ENCODE data around the gene PLCL2. TPM values are rescaled to one million over a fixed set of nuclear protein-coding genes. Genes with fewer than 3 reads are reported as not detected.

Gene PLCL2
- total and polyA plus RNA-seq, 7 donors, result 4.2 to 32.7 (median 21.9) TPM

GRCh38 chr3:16982460-16982859, 97.7 kb downstream of the PLCL2 start:
- Histone ChIP-seq H3K27ac (peak overlapping the region; percentile 10), H3K27me3 (ENCODE audit: insufficient read depth in 3 of 3, low read length in 2 of 3) (no peaks in the 10 kb centered on the region), H3K9me3 (no peaks in the 10 kb centered on the region), H3K36me3 (ENCODE audit: insufficient read depth in 1 of 2, low read depth in 1 of 2) (no peaks in the 10 kb centered on the region), H3K4me3 (no peak overlapping the region), H3K4me1 (peaks cover 18% of the 10 kb centered on the region)
- ATAC-seq (no peak), DNase-seq (no peak)
- intact Hi-C loops (cut with DNase I), result no loop called here
- TF ChIP-seq, protein P1, sequence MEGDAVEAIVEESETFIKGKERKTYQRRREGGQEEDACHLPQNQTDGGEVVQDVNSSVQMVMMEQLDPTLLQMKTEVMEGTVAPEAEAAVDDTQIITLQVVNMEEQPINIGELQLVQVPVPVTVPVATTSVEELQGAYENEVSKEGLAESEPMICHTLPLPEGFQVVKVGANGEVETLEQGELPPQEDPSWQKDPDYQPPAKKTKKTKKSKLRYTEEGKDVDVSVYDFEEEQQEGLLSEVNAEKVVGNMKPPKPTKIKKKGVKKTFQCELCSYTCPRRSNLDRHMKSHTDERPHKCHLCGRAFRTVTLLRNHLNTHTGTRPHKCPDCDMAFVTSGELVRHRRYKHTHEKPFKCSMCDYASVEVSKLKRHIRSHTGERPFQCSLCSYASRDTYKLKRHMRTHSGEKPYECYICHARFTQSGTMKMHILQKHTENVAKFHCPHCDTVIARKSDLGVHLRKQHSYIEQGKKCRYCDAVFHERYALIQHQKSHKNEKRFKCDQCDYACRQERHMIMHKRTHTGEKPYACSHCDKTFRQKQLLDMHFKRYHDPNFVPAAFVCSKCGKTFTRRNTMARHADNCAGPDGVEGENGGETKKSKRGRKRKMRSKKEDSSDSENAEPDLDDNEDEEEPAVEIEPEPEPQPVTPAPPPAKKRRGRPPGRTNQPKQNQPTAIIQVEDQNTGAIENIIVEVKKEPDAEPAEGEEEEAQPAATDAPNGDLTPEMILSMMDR (IDR thresholded peaks at IDR 0.05), result no peak
- 71 to 76% (median 73%) methylated on average over 6 of the region's 6 CpGs for WGBS, 3 donors

DNA sequence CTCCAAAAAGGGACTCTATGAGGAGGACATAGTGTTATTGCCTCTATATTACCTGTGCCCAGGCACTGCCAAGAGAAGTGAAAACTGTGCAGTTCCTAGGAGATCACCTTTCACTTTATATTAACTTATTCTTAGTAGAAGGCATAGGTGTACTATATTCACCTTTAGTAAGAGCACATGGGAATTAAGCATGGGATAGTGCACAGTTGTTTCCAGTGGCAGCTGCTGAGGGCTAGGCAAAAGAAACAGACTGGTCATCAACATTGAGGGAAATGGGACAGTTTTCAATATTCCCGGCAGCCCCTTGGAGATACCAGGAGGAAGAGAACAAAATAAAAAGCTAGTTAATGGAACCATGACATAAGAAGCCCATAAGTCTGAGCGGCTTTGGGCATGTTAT, 100.9 kb downstream of the PLCL2 start:
- intact Hi-C loops (cut with DNase I), result no loop called here
- 90 to 94% (median 94%) methylated on average over 2 of the region's 2 CpGs for WGBS, 3 donors

GRCh38 chr3:16987141-16987540, 102.4 kb downstream of the PLCL2 start:
- no peaks in the 10 kb centered on the region for H3K9me3 ChIP-seq
- DNase-seq (no peak), ATAC-seq (peak in 3 of 4 donors; percentile 19 to 47 (median 44))
- no peaks in the 10 kb centered on the region for H3K27me3 ChIP-seq (ENCODE audit: insufficient read depth in 3 of 3, low read length in 2 of 3)
- H3K4me3 ChIP-seq, result no peak overlapping the region
- WGBS, 3 donors, result 41 to 79% (median 47%) methylated on average over 4 of the region's 4 CpGs
- TF ChIP-seq, protein P1 (IDR thresholded peaks at IDR 0.05), result no peak
- no peak overlapping the region for H3K27ac ChIP-seq
- intact Hi-C loops (cut with DNase I), result no loop called here
- H3K4me1 ChIP-seq, result peaks cover 25% of the 10 kb centered on the region
- H3K36me3 ChIP-seq (ENCODE audit: insufficient read depth in 1 of 2, low read depth in 1 of 2), result no peaks in the 10 kb centered on the region

More for the DNA sequence above, 100.9 kb downstream of the PLCL2 start:
- no peaks in the 10 kb centered on the region for H3K27me3 ChIP-seq (ENCODE audit: insufficient read depth in 3 of 3, low read length in 2 of 3)
- H3K27ac ChIP-seq, result no peak overlapping the region
- DNase-seq, result no peak
- no peak overlapping the region for H3K4me3 ChIP-seq
- ATAC-seq, result peak in 1 of 4 donors; percentile 23
- H3K4me1 ChIP-seq, result peaks cover 27% of the 10 kb centered on the region
- no peaks in the 10 kb centered on the region for H3K9me3 ChIP-seq
- H3K36me3 ChIP-seq (ENCODE audit: insufficient read depth in 1 of 2, low read depth in 1 of 2), result no peaks in the 10 kb centered on the region
- TF ChIP-seq, protein P1 (IDR thresholded peaks at IDR 0.05), result no peak

DNA sequence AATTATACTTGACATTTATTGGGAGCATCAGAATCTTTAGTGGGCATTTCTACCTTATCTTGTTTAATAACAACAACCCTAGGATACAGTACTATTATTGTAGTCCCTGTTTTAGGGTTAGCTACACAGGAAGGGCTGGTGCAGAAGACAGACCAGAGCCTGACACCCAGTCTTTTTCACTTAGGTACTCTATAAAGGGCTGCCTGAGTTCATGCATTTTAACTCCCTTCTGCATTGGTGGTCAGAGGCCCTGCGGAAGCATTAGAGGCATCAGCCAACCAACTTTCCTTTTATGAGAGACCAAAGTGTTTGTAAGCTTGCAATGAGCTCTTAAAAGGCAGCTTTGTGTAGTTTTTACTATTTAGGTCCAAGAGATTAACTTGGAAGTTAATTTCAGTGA, 105.4 kb downstream of the PLCL2 start:
- Histone ChIP-seq H3K9me3 (no peaks in the 10 kb centered on the region), H3K27ac (no peak overlapping the region), H3K27me3 (ENCODE audit: insufficient read depth in 3 of 3, low read length in 2 of 3) (no peaks in the 10 kb centered on the region), H3K4me3 (no peak overlapping the region), H3K4me1 (peaks cover 49% of the 10 kb centered on the region), H3K36me3 (ENCODE audit: insufficient read depth in 1 of 2, low read depth in 1 of 2) (no peaks in the 10 kb centered on the region)
- ATAC-seq (no peak), DNase-seq (no peak)
- intact Hi-C loops (cut with DNase I), result no loop called here
- WGBS, 3 donors, result 89 to 96% (median 90%) methylated on average over 1 of the region's 1 CpG
- TF ChIP-seq, protein P1 (IDR thresholded peaks at IDR 0.05), result no peak

GRCh38 chr3:16992198-16992597, 107.4 kb downstream of the PLCL2 start:
- Histone ChIP-seq H3K9me3 (no peaks in the 10 kb centered on the region), H3K27me3 (ENCODE audit: insufficient read depth in 3 of 3, low read length in 2 of 3) (no peaks in the 10 kb centered on the region), H3K4me3 (no peak overlapping the region), H3K4me1 (peaks cover 56% of the 10 kb centered on the region), H3K27ac (no peak overlapping the region), H3K36me3 (ENCODE audit: insufficient read depth in 1 of 2, low read depth in 1 of 2) (no peaks in the 10 kb centered on the region)
- intact Hi-C loops (cut with DNase I), result no loop called here
- TF ChIP-seq, protein P1 (IDR thresholded peaks at IDR 0.05), result no peak
- no peak for DNase-seq
- no peak for ATAC-seq
- 91 to 98% (median 96%) methylated on average over 3 of the region's 3 CpGs for WGBS, 3 donors
